Skeletal muscle tissue (tissue), 4 donors: ENCODE data around the gene CCL5. TPM values are rescaled to one million over a fixed set of nuclear protein-coding genes. Genes with fewer than 3 reads are reported as not detected.

ENCODE experiments used
- H3K27ac ChIP-seq: one replicate; pipeline ENCODE4 v1.7.0; 2013; ENCODE audit warnings: mild to moderate bottlenecking, low read depth, low read length, inconsistent platforms
- H3K27me3 ChIP-seq, 3 donors: one replicate each; pipeline ENCODE4 v1.7.0; 2013; ENCODE audit warnings: low read length in 3 of 3; ENCODE audit not compliant: control insufficient read depth in 3 of 3, insufficient read depth in 3 of 3
- H3K36me3 ChIP-seq, 3 donors: one replicate each; pipeline ENCODE4 v1.7.0; 2013; ENCODE audit warnings: low read length in 3 of 3; ENCODE audit not compliant: control insufficient read depth in 3 of 3, insufficient read depth in 3 of 3
- H3K4me1 ChIP-seq, 3 donors: one replicate each; pipeline ENCODE4 v1.7.0; 2013; ENCODE audit warnings: low read length in 3 of 3, mild to moderate bottlenecking in 3 of 3; ENCODE audit not compliant: control insufficient read depth in 3 of 3, insufficient read depth in 3 of 3
- H3K4me3 ChIP-seq, 3 donors: one replicate each; pipeline ENCODE4 v1.7.0; 2013; ENCODE audit warnings: low read length in 3 of 3
- H3K9ac ChIP-seq, 3 donors: one replicate each; pipeline ENCODE4 v1.7.0; 2013; ENCODE audit warnings: low read length in 3 of 3, mild to moderate bottlenecking in 3 of 3, moderate library complexity in 2 of 3, low read depth in 1 of 3
- H3K9me3 ChIP-seq, 3 donors: one replicate each; pipeline ENCODE4 v1.7.0; 2013; ENCODE audit warnings: low read length in 3 of 3; ENCODE audit not compliant: control insufficient read depth in 3 of 3
- total RNA-seq: library from RNA; depleted of rRNA; stranded (reverse); fragments of >200 nt; gene quantifications from one replicate; pipeline ENCODE4 v1.2.3, GENCODE V29; 2014
- donor health status: Osteomylitis.

The CCL5 gene
- total RNA-seq, 1 donor from 2014 or later: 0.52 TPM

GRCh38 chr17:35889818-35890773 lies 9.9 kb upstream of the CCL5 start:
- Histone ChIP-seq H3K27me3 (no peaks in the 10 kb centered on the region), H3K9ac (no peak overlapping the region), H3K27ac (no peak overlapping the region), H3K4me3 (no peak overlapping the region), H3K36me3 (no peaks in the 10 kb centered on the region), H3K4me1 (peaks cover 0 to 5% (median 0%) of the 10 kb centered on the region in 3 donors), H3K9me3 (no peaks in the 10 kb centered on the region)

- no peak overlapping the region for H3K27ac ChIP-seq
- H3K9me3 ChIP-seq: no peaks in the 10 kb centered on the region
- H3K9ac ChIP-seq: no peak overlapping the region
- H3K4me1 ChIP-seq: peaks cover 0 to 5% (median 0%) of the 10 kb centered on the region in 3 donors
- H3K27me3 ChIP-seq: no peaks in the 10 kb centered on the region
- H3K4me3 ChIP-seq: no peak overlapping the region
- no peaks in the 10 kb centered on the region for H3K36me3 ChIP-seq
These were observed 9.1 kb upstream of the CCL5 start for GRCh38 chr17:35889241-35889640.

- Histone ChIP-seq H3K4me3 (no peak overlapping the region), H3K9ac (no peak overlapping the region)
These were observed 1.8 kb downstream of the CCL5 start for GRCh38 chr17:35878361-35878760.

GRCh38 chr17:35877345-35878029 lies 2.7 kb downstream of the CCL5 start:
- Histone ChIP-seq H3K9me3 (no peaks in the 10 kb centered on the region), H3K27ac (no peak overlapping the region), H3K27me3 (no peaks in the 10 kb centered on the region), H3K9ac (no peak overlapping the region), H3K36me3 (no peaks in the 10 kb centered on the region), H3K4me3 (no peak overlapping the region), H3K4me1 (no peaks in the 10 kb centered on the region)

More at GRCh38 chr17:35878361-35878760, 1.8 kb downstream of the CCL5 start:
- H3K27me3 ChIP-seq: no peaks in the 10 kb centered on the region
- no peaks in the 10 kb centered on the region for H3K36me3 ChIP-seq
- H3K9me3 ChIP-seq: no peaks in the 10 kb centered on the region
- H3K27ac ChIP-seq: no peak overlapping the region
- no peaks in the 10 kb centered on the region for H3K4me1 ChIP-seq

- Histone ChIP-seq H3K4me3 (no peak overlapping the region), H3K9me3 (no peaks in the 10 kb centered on the region), H3K27me3 (no peaks in the 10 kb centered on the region), H3K9ac (no peak overlapping the region), H3K4me1 (no peaks in the 10 kb centered on the region), H3K27ac (no peak overlapping the region), H3K36me3 (no peaks in the 10 kb centered on the region)
These were observed 3.6 kb downstream of the CCL5 start for GRCh38 chr17:35876534-35876933.

GRCh38 chr17:35875800-35876139 lies 4.4 kb downstream of the CCL5 start:
- no peak overlapping the region for H3K27ac ChIP-seq
- no peaks in the 10 kb centered on the region for H3K9me3 ChIP-seq
- no peaks in the 10 kb centered on the region for H3K27me3 ChIP-seq
- no peak overlapping the region for H3K9ac ChIP-seq
- no peaks in the 10 kb centered on the region for H3K36me3 ChIP-seq
- no peak overlapping the region for H3K4me3 ChIP-seq
- no peaks in the 10 kb centered on the region for H3K4me1 ChIP-seq

GRCh38 chr17:35875072-35875799 lies 4.9 kb downstream of the CCL5 start:
- Histone ChIP-seq H3K9me3 (no peaks in the 10 kb centered on the region), H3K27me3 (no peaks in the 10 kb centered on the region), H3K36me3 (no peaks in the 10 kb centered on the region), H3K9ac (no peak overlapping the region), H3K4me1 (no peaks in the 10 kb centered on the region), H3K4me3 (no peak overlapping the region), H3K27ac (no peak overlapping the region)

GRCh38 chr17:35872196-35872980 lies 7.8 kb downstream of the CCL5 start:
- Histone ChIP-seq H3K9me3 (no peaks in the 10 kb centered on the region), H3K36me3 (no peaks in the 10 kb centered on the region), H3K9ac (no peak overlapping the region)

GRCh38 chr17:35870906-35871819 lies 9.0 kb downstream of the CCL5 start:
- Histone ChIP-seq H3K9me3 (no peaks in the 10 kb centered on the region), H3K4me3 (no peak overlapping the region), H3K27me3 (no peaks in the 10 kb centered on the region), H3K4me1 (no peaks in the 10 kb centered on the region), H3K27ac (no peak overlapping the region), H3K9ac (no peak overlapping the region), H3K36me3 (no peaks in the 10 kb centered on the region)

More at GRCh38 chr17:35872196-35872980, 7.8 kb downstream of the CCL5 start:
- H3K27ac ChIP-seq: no peak overlapping the region
- no peak overlapping the region for H3K4me3 ChIP-seq
- no peaks in the 10 kb centered on the region for H3K27me3 ChIP-seq
- no peaks in the 10 kb centered on the region for H3K4me1 ChIP-seq
